ENCODE results near the gene BAMBI.

DNA sequence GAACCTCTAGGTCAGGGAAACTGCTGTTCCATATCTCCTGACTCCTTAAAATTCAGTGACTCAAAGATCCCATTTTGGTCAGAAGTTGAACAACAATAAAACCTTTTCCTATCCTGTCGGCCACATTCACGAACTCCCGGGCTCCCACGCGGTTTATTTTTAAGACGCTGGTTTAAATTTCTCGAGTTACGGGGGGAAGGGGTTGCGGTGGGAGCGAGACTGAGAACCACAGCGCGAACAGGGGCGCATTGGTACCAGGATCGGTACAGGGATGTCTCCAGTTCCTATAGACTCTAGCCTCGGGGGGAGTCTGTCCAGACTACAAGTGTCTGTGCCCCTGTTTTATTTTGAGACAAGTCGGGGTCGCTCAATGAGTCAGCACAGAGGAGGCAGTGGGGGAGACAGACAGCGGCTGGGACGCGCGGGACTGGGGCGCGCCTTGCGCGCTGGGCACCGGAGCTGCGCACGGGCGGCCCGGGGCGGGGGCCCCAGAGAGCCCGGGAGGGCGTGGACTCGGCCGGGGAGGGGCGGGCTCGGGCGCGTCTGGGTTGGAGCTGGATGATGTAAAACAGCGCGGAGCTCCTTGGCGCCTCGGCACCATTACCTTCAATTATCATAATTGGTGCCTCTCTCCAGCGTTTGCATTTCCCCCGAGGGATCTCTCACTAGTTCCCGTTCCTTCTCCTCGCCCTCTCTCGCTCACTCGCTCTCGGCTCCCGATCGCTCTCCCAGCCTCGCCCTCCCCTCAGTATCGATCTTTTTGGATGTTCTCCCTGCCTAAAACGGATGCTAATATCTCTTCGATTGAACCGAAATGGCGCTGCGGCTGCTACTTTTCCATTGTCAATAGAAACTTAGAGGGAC lies 8.7 kb upstream of the BAMBI start:
- TF ChIP-seq, protein P1, sequence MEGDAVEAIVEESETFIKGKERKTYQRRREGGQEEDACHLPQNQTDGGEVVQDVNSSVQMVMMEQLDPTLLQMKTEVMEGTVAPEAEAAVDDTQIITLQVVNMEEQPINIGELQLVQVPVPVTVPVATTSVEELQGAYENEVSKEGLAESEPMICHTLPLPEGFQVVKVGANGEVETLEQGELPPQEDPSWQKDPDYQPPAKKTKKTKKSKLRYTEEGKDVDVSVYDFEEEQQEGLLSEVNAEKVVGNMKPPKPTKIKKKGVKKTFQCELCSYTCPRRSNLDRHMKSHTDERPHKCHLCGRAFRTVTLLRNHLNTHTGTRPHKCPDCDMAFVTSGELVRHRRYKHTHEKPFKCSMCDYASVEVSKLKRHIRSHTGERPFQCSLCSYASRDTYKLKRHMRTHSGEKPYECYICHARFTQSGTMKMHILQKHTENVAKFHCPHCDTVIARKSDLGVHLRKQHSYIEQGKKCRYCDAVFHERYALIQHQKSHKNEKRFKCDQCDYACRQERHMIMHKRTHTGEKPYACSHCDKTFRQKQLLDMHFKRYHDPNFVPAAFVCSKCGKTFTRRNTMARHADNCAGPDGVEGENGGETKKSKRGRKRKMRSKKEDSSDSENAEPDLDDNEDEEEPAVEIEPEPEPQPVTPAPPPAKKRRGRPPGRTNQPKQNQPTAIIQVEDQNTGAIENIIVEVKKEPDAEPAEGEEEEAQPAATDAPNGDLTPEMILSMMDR (IDR thresholded peaks at IDR 0.05): no peak
- no peak for TF ChIP-seq POLR2A (IDR thresholded peaks at IDR 0.05)

All from esophagus squamous epithelium (tissue), 4 donors.